GM12865 (cell line): ENCODE measurements around the gene NDUFB7.

Experiments
- DNase-seq: peaks from one replicate; pipeline ENCODE4 v3.0.0; 2010; ENCODE audit warnings: low read depth
- H3K4me3 ChIP-seq: 2 replicates; pipeline ENCODE4 v1.5.1; 2011; ENCODE audit warnings: mild to moderate bottlenecking, low read depth, low read length, control low read depth
- CTCF ChIP-seq: IDR thresholded peaks from 2 replicates; pipeline ENCODE4 v1.5.1; 2011; ENCODE audit warnings: low read length, control low read depth, low read depth, inconsistent platforms; ENCODE audit not compliant: insufficient read depth; ENCODE audit errors: missing control alignments

The NDUFB7 gene

GRCh38 chr19:14536926-14537692 lies 34.8 kb downstream of the NDUFB7 start:
- peak; percentile 63 for DNase-seq
- H3K4me3 ChIP-seq, result no peak overlapping the region
- TF ChIP-seq CTCF, result no peak

- DNase-seq, result no peak
- H3K4me3 ChIP-seq, result no peak overlapping the region
- TF ChIP-seq CTCF, result no peak
These were observed 38.4 kb downstream of the NDUFB7 start for GRCh38 chr19:14533450-14533849.

- H3K4me3 ChIP-seq, result peak overlapping the region; percentile 86
- no peak for DNase-seq
- TF ChIP-seq CTCF, result no peak
These were observed 41.4 kb downstream of the NDUFB7 start for GRCh38 chr19:14530506-14530905.

- peak overlapping the region; percentile 86 for H3K4me3 ChIP-seq
- TF ChIP-seq CTCF, result no peak
- peak; percentile 42 for DNase-seq
These were observed 41.9 kb downstream of the NDUFB7 start for GRCh38 chr19:14530005-14530348.

- peak within 1 kb of the TSS; percentile 86 for H3K4me3 ChIP-seq
- DNase-seq, result peak; percentile 100
- no peak for TF ChIP-seq CTCF
These were observed 42.4 kb downstream of the NDUFB7 start, which contains the start of gene TECR for GRCh38 chr19:14529254-14530004. TECR (plus strand) TSS chr19:14529594; CDS start chr19:14529697, 103 bp downstream.

GRCh38 chr19:14528419-14529253 lies 43.2 kb downstream of the NDUFB7 start:
- H3K4me3 ChIP-seq, result peak overlapping the region; percentile 72
- no peak for TF ChIP-seq CTCF
- DNase-seq, result no peak
